Measurements from ENCODE around the gene CHRNA10.

Gene CHRNA10

DNA sequence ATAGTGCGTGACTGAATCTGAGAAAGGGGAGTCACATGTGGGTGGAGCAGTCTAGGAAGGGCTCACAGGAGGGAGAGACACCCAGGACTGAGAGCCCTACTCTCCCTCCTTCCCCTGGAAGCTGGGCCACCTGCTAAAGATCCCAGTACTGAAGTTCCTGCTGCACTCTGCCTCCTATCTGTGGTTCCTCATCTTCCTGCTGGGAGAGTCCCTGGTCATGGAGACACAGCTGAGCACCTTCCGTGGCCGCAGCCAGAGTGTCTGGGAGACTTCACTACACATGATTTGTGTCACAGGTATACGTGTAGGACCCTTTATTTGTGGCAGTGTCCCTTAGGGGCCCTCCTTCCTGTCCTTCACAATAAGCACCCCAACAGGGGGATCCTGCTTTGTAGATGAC is 48.7 kb downstream of the CHRNA10 start:
- TF ChIP-seq, protein P1, sequence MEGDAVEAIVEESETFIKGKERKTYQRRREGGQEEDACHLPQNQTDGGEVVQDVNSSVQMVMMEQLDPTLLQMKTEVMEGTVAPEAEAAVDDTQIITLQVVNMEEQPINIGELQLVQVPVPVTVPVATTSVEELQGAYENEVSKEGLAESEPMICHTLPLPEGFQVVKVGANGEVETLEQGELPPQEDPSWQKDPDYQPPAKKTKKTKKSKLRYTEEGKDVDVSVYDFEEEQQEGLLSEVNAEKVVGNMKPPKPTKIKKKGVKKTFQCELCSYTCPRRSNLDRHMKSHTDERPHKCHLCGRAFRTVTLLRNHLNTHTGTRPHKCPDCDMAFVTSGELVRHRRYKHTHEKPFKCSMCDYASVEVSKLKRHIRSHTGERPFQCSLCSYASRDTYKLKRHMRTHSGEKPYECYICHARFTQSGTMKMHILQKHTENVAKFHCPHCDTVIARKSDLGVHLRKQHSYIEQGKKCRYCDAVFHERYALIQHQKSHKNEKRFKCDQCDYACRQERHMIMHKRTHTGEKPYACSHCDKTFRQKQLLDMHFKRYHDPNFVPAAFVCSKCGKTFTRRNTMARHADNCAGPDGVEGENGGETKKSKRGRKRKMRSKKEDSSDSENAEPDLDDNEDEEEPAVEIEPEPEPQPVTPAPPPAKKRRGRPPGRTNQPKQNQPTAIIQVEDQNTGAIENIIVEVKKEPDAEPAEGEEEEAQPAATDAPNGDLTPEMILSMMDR (IDR thresholded peaks at IDR 0.05; ENCODE audit: insufficient read depth, low read length, poor library complexity, severe bottlenecking): no peak
- no peak overlapping the region for H3K4me3 ChIP-seq (replicated peaks; ENCODE audit: low read depth, low read length)
- H3K36me3 ChIP-seq (ENCODE audit: control insufficient read depth, insufficient read depth, low read length): no peaks in the 10 kb centered on the region
- H3K27me3 ChIP-seq (replicated peaks; ENCODE audit: control insufficient read depth, insufficient read depth, low read length): no peaks in the 10 kb centered on the region; the same call in 1 of the 2 replicates
- no peak for DNase-seq (ENCODE audit: extremely low read depth, insufficient read length)

DNA sequence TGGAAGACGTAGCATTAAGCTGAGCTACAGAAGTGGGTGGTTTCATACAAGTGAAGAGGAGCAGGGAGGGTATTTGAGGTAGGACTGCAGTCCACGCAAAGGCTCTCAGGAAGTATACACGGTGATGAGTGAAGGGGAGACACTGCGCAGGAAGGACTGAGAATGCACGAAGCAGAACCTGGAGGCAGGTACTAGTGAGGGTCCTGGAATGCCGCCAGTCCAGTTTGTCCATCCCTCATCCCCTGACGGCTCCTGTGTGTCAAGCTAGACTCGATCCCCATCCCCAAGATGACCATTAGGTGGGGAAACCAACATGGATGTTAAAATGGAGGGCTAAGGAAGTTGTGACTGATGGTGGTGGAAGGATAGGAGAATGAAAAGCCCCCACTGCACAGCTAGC is 53.2 kb downstream of the CHRNA10 start:
- no peaks in the 10 kb centered on the region; the same call in 1 of the 2 replicates for H3K27me3 ChIP-seq (replicated peaks; ENCODE audit: control insufficient read depth, insufficient read depth, low read length)
- no peaks in the 10 kb centered on the region for H3K36me3 ChIP-seq (ENCODE audit: control insufficient read depth, insufficient read depth, low read length)
- no peak overlapping the region for H3K4me3 ChIP-seq (replicated peaks; ENCODE audit: low read depth, low read length)
- TF ChIP-seq, protein P1 (IDR thresholded peaks at IDR 0.05; ENCODE audit: insufficient read depth, low read length, poor library complexity, severe bottlenecking): no peak
- no peak for DNase-seq (ENCODE audit: extremely low read depth, insufficient read length)

DNA sequence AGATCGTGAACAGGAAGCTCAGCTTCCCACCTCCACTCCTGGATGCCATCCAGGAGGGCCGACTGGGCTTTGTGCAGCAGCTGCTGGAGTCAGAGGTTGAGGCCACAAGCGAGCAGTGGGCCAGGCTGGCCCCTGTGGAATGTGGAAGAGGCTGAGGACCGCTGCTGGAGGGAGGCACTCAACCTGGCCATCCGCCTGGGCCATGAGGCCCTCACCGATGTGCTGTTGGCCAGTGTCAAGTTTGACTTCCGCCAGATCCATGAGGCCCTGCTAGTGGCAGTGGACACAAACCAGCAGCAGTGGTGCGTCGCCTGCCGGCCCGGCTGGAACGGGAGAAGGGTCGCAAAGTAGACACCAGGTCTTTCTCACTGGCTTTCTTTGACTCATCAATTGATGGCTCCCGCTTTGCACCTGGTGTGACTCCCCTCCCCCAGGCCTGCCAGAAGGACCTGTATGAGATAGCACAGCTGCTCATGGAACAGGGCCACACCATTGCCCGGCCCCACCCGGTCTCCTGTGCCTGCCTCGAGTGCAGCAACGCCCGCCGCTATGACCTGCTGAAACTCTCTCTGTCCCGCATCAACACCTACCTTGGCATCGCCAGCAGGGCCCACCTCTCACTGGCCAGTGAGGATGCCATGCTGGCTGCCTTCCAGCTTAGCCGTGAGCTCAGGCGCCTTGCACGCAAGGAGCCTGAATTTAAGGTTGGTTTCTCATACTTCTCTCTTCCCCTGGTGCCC is 54.3 kb downstream of the CHRNA10 start:
- Histone ChIP-seq H3K36me3 (ENCODE audit: control insufficient read depth, insufficient read depth, low read length) (no peaks in the 10 kb centered on the region), H3K27me3 (replicated peaks; ENCODE audit: control insufficient read depth, insufficient read depth, low read length) (no peaks in the 10 kb centered on the region; the same call in 1 of the 2 replicates), H3K4me3 (replicated peaks; ENCODE audit: low read depth, low read length) (no peak overlapping the region)
- TF ChIP-seq, protein P1 (IDR thresholded peaks at IDR 0.05; ENCODE audit: insufficient read depth, low read length, poor library complexity, severe bottlenecking): no peak
- DNase-seq (ENCODE audit: extremely low read depth, insufficient read length): no peak

DNA sequence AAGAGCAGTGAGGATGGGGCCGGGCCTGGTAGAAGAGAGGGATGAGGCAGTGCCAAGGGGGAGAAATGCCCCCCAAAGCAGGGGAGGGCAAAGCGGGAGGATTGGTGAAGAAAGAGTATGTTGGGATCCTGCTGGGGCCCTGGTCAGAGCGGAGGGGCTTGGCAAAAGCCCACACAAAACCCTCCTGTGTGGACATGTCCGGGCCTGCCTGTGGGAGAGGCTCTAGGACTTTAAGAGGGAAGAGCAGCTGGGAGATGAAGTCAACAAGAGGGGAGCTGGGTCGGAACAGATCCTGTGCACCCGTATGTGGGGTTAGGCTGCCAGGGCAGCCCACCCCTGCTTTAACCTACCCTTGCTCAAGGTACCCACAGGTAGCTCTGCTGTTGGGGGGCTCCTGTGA is 55.2 kb downstream of the CHRNA10 start:
- H3K36me3 ChIP-seq (ENCODE audit: control insufficient read depth, insufficient read depth, low read length): no peaks in the 10 kb centered on the region
- H3K27me3 ChIP-seq (replicated peaks; ENCODE audit: control insufficient read depth, insufficient read depth, low read length): no peaks in the 10 kb centered on the region; the same call in 1 of the 2 replicates
- TF ChIP-seq, protein P1 (IDR thresholded peaks at IDR 0.05; ENCODE audit: insufficient read depth, low read length, poor library complexity, severe bottlenecking): no peak
- H3K4me3 ChIP-seq (replicated peaks; ENCODE audit: low read depth, low read length): no peak overlapping the region
- DNase-seq (ENCODE audit: extremely low read depth, insufficient read length): no peak
